K562 (cell line): ENCODE data around the gene PKLR. TPM values are rescaled to one million over a fixed set of nuclear protein-coding genes. Genes with fewer than 3 reads are reported as not detected.

Experiments used
- BCOR ChIP-seq: fragments of 450-650 bp; IDR thresholded peaks from 2 replicates; pipeline ENCODE4 v1.6.1; 2016
- CUX1 ChIP-seq: fragments of 200-800 bp; sonication (Bioruptor generic); IDR thresholded peaks from 2 replicates; pipeline ENCODE4 v1.6.1; 2016; ENCODE audit warnings: missing genetic modification characterization, missing compliant biosample characterization
- ELK1 ChIP-seq: sonication (generic); formaldehyde crosslinking; IDR thresholded peaks from 2 replicates; pipeline ENCODE4 v1.8.1; 2022; ENCODE audit warnings: missing genetic modification reagents
- HDAC2 ChIP-seq: fragments of 450-650 bp; IDR thresholded peaks from 2 replicates; pipeline ENCODE4 v1.6.1; 2016; ENCODE audit warnings: mild to moderate bottlenecking
- KLF10 ChIP-seq: fragments of 250-450 bp; sonication (Bioruptor Pico); IDR thresholded peaks from 2 replicates; pipeline ENCODE4 v1.6.1; 2021; ENCODE audit warnings: matching md5 sums
- SMARCA4 ChIP-seq: fragments of 450-650 bp; IDR thresholded peaks from 2 replicates; pipeline ENCODE4 v1.6.1; 2016
- THAP7 ChIP-seq: fragments of 250-450 bp; sonication (Bioruptor Pico); IDR thresholded peaks from 2 replicates; pipeline ENCODE4 v1.5.0; 2021
- ZBTB12 ChIP-seq: fragments of 250-450 bp; sonication (Bioruptor Pico); IDR thresholded peaks from 2 replicates; pipeline ENCODE4 v1.4.0; 2020
- ZNF444 ChIP-seq: fragments of 250-450 bp; sonication (Bioruptor Pico); IDR thresholded peaks from 2 replicates; pipeline ENCODE4 v1.4.0; 2020; ENCODE audit warnings: mild to moderate bottlenecking, moderate library complexity
- polyA plus RNA-seq, 8 experiments: library from polyadenylated mRNA; depleted of rRNA in 4 of 8; stranded (reverse) in 5 of 8; unstranded in 3 of 8; fragments of >200 nt; fragmentation: Nextera tagmentation in 2 of 8; fragmentation: Illumina TruSeq in 1 of 8; extraction: Ambion mirVana in 2 of 8; extraction: Trizol in 1 of 8; gene quantifications; 2 replicates each; pipeline versions ENCODE4 v1.2.1 to v1.2.3, GENCODE V29; 2011 to 2014; ENCODE audit warnings: inconsistent platforms in 1 of 8, missing spikeins in 1 of 8
- total RNA-seq, 7 experiments: library from RNA; depleted of rRNA in 6 of 7; stranded (reverse); fragments of >200 nt in 6 of 7; fragmentation: Illumina TruSeq in 2 of 7; extraction: Trizol in 2 of 7; gene quantifications; 2 replicates each; pipeline versions ENCODE4 v1.2.1 to v1.2.3, GENCODE V29; 2011 to 2021; ENCODE audit warnings: low replicate concordance in 1 of 7
- TF ChIP-seq, protein P1 (sequence below): IDR thresholded peaks from 2 replicates; pipeline ENCODE4 v1.6.1; 2011; ENCODE audit warnings: borderline replicate concordance, low read depth, mild to moderate bottlenecking, moderate library complexity, low read length; ENCODE audit not compliant: insufficient read depth, poor library complexity, severe bottlenecking
- TF ChIP-seq, protein P2 (sequence below): fragments of 250-450 bp; sonication (Bioruptor Pico); IDR thresholded peaks from 2 replicates; pipeline ENCODE4 v1.8.0; 2021; ENCODE audit warnings: moderate library complexity, mild to moderate bottlenecking, inconsistent platforms

Gene PKLR
- total and polyA plus RNA-seq, 9 of the 15 experiments (the other 6 are each of a cell fraction or from before 2014, with no cell fraction given) = 10.7 to 78.4 (median 38.2) TPM

- TF ChIP-seq THAP7 (CRISPR knock-in tag) (no peak), KLF10 (CRISPR knock-in tag) (no peak), SMARCA4 (peak; percentile 24; the same call in 1 of the 2 replicates), HDAC2 (no peak), ELK1 (no peak), ZBTB12 (CRISPR knock-in tag) (peak; percentile 85), ZNF444 (CRISPR knock-in tag) (peak; percentile 91), CUX1 (CRISPR knock-in tag) (peak; percentile 94), BCOR (no peak)
- TF ChIP-seq, protein P1, sequence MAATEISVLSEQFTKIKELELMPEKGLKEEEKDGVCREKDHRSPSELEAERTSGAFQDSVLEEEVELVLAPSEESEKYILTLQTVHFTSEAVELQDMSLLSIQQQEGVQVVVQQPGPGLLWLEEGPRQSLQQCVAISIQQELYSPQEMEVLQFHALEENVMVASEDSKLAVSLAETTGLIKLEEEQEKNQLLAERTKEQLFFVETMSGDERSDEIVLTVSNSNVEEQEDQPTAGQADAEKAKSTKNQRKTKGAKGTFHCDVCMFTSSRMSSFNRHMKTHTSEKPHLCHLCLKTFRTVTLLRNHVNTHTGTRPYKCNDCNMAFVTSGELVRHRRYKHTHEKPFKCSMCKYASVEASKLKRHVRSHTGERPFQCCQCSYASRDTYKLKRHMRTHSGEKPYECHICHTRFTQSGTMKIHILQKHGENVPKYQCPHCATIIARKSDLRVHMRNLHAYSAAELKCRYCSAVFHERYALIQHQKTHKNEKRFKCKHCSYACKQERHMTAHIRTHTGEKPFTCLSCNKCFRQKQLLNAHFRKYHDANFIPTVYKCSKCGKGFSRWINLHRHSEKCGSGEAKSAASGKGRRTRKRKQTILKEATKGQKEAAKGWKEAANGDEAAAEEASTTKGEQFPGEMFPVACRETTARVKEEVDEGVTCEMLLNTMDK = no peak
- TF ChIP-seq, protein P2, sequence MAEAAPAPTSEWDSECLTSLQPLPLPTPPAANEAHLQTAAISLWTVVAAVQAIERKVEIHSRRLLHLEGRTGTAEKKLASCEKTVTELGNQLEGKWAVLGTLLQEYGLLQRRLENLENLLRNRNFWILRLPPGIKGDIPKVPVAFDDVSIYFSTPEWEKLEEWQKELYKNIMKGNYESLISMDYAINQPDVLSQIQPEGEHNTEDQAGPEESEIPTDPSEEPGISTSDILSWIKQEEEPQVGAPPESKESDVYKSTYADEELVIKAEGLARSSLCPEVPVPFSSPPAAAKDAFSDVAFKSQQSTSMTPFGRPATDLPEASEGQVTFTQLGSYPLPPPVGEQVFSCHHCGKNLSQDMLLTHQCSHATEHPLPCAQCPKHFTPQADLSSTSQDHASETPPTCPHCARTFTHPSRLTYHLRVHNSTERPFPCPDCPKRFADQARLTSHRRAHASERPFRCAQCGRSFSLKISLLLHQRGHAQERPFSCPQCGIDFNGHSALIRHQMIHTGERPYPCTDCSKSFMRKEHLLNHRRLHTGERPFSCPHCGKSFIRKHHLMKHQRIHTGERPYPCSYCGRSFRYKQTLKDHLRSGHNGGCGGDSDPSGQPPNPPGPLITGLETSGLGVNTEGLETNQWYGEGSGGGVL (CRISPR knock-in tag) = peak; percentile 83
Measured at GRCh38 chr1:155307247-155307740, 6.1 kb upstream of the PKLR start (continued).
